DND-41 (cell line): ENCODE measurements around the gene CDC14A.

ENCODE experiments used
- ATAC-seq: fragments of 200-7000 bp; cut with Tn5 transposase; 3 replicates; pipeline ENCODE4 v1.9.1; 2021; ENCODE audit warnings: low read depth; ENCODE audit not compliant: insufficient read depth
- DNase-seq: peaks from one replicate; pipeline ENCODE4 v3.0.0-alpha.2; 2020
- H2AFZ ChIP-seq: 2 replicates; pipeline ENCODE4 v1.6.0; 2012; ENCODE audit warnings: low read depth, low read length
- H3K27ac ChIP-seq: 2 replicates; pipeline ENCODE4 v1.5.1; 2012; ENCODE audit warnings: low read length, inconsistent platforms
- H3K27me3 ChIP-seq: fragments of 200-600 bp; sonication (generic); 2 replicates; pipeline ENCODE4 v1.6.0; 2012; ENCODE audit warnings: low read length, mild to moderate bottlenecking, inconsistent platforms; ENCODE audit not compliant: insufficient read depth, poor library complexity
- H3K36me3 ChIP-seq: 2 replicates; pipeline ENCODE4 v1.5.1; 2012; ENCODE audit warnings: low read length, inconsistent platforms; ENCODE audit not compliant: insufficient read depth
- H3K4me1 ChIP-seq: 2 replicates; pipeline ENCODE4 v1.5.1; 2012; ENCODE audit warnings: mild to moderate bottlenecking, low read length; ENCODE audit not compliant: insufficient read depth
- H3K4me2 ChIP-seq: 2 replicates; pipeline ENCODE4 v1.6.0; 2012; ENCODE audit warnings: mild to moderate bottlenecking, moderate library complexity, low read length, inconsistent platforms; ENCODE audit not compliant: insufficient read depth
- H3K4me3 ChIP-seq, 2 experiments: fragments of 200-600 bp in 1 of 2; shearing (Covaris generic) in 1 of 2; 2 replicates each; pipeline ENCODE4 v1.5.1; 2012 to 2016; ENCODE audit warnings: inconsistent platforms in 2 of 2, low read length in 2 of 2, mild to moderate bottlenecking in 2 of 2, low read depth in 1 of 2, moderate library complexity in 1 of 2
- H3K79me2 ChIP-seq: 2 replicates; pipeline ENCODE4 v1.6.0; 2012; ENCODE audit warnings: low read length, inconsistent platforms; ENCODE audit not compliant: insufficient read depth
- H3K9ac ChIP-seq: 2 replicates; pipeline ENCODE4 v1.6.0; 2012; ENCODE audit warnings: low read depth, mild to moderate bottlenecking, inconsistent platforms, low read length, moderate library complexity
- H3K9me3 ChIP-seq: 2 replicates; pipeline ENCODE4 v1.5.1; 2012; ENCODE audit warnings: low read length, moderate library complexity, mild to moderate bottlenecking, inconsistent platforms; ENCODE audit not compliant: insufficient read depth, severe bottlenecking
- H4K20me1 ChIP-seq: 2 replicates; pipeline ENCODE4 v1.6.0; 2012; ENCODE audit warnings: low read length; ENCODE audit not compliant: insufficient read depth
- CTCF ChIP-seq: IDR thresholded peaks from 2 replicates; pipeline ENCODE4 v1.5.1; 2012; ENCODE audit warnings: borderline replicate concordance, low read length, moderate library complexity, mild to moderate bottlenecking; ENCODE audit not compliant: poor library complexity, severe bottlenecking; ENCODE audit errors: extremely low read depth
- EZH2 ChIP-seq: IDR thresholded peaks from 3 replicates; pipeline ENCODE4 v1.6.1; 2012; ENCODE audit warnings: borderline replicate concordance, low read depth, mild to moderate bottlenecking, moderate library complexity, low read length, inconsistent platforms; ENCODE audit not compliant: severe bottlenecking

Gene CDC14A

GRCh38 chr1:100544791-100545190 is 192.5 kb downstream of the CDC14A start:
- H3K36me3 ChIP-seq = no peaks in the 10 kb centered on the region
- no peak for TF ChIP-seq EZH2
- no peak for TF ChIP-seq CTCF
- no peak overlapping the region for H3K9ac ChIP-seq
- no peaks in the 10 kb centered on the region for H3K9me3 ChIP-seq
- no peak overlapping the region for H3K27ac ChIP-seq
- H3K4me3 ChIP-seq = no peak overlapping the region
- DNase-seq (no peak), ATAC-seq (no peak)
- H2AFZ ChIP-seq = no peak overlapping the region
- H3K27me3 ChIP-seq = no peaks in the 10 kb centered on the region
- no peaks in the 10 kb centered on the region for H3K79me2 ChIP-seq
- H3K4me1 ChIP-seq = no peaks in the 10 kb centered on the region
- no peaks in the 10 kb centered on the region for H4K20me1 ChIP-seq
- H3K4me2 ChIP-seq = no peak overlapping the region

GRCh38 chr1:100545855-100546254 is 193.5 kb downstream of the CDC14A start:
- no peak overlapping the region for H3K4me3 ChIP-seq
- H3K36me3 ChIP-seq = no peaks in the 10 kb centered on the region
- H4K20me1 ChIP-seq = no peaks in the 10 kb centered on the region
- no peaks in the 10 kb centered on the region for H3K27me3 ChIP-seq
- no peak overlapping the region for H3K4me2 ChIP-seq
- no peak overlapping the region for H3K27ac ChIP-seq
- TF ChIP-seq EZH2 (no peak), CTCF (no peak)
- no peaks in the 10 kb centered on the region for H3K4me1 ChIP-seq
- H3K79me2 ChIP-seq = no peaks in the 10 kb centered on the region
- no peak overlapping the region for H3K9ac ChIP-seq
- no peak overlapping the region for H2AFZ ChIP-seq
- H3K9me3 ChIP-seq = no peaks in the 10 kb centered on the region
- ATAC-seq = no peak
- DNase-seq = no peak

- no peaks in the 10 kb centered on the region for H3K4me1 ChIP-seq
- peaks cover 18% of the 10 kb centered on the region for H3K9me3 ChIP-seq
- H3K36me3 ChIP-seq = no peaks in the 10 kb centered on the region
- no peak overlapping the region for H2AFZ ChIP-seq
- no peak overlapping the region for H3K4me3 ChIP-seq
- H3K27ac ChIP-seq = no peak overlapping the region
- no peaks in the 10 kb centered on the region for H3K27me3 ChIP-seq
- no peaks in the 10 kb centered on the region for H4K20me1 ChIP-seq
- no peak for TF ChIP-seq EZH2
- no peak overlapping the region for H3K9ac ChIP-seq
- H3K4me2 ChIP-seq = no peak overlapping the region
- ATAC-seq (no peak), DNase-seq (no peak)
- no peaks in the 10 kb centered on the region for H3K79me2 ChIP-seq
Measured at GRCh38 chr1:100552031-100552430, 199.7 kb downstream of the CDC14A start.

GRCh38 chr1:100552922-100553321 is 200.6 kb downstream of the CDC14A start:
- no peaks in the 10 kb centered on the region for H4K20me1 ChIP-seq
- ATAC-seq (no peak), DNase-seq (no peak)
- TF ChIP-seq EZH2 (no peak), CTCF (no peak)
- no peak overlapping the region for H2AFZ ChIP-seq
- H3K79me2 ChIP-seq = no peaks in the 10 kb centered on the region
- no peak overlapping the region for H3K4me3 ChIP-seq
- H3K9ac ChIP-seq = no peak overlapping the region
- peaks cover 18% of the 10 kb centered on the region for H3K9me3 ChIP-seq
- H3K27me3 ChIP-seq = no peaks in the 10 kb centered on the region
- H3K4me1 ChIP-seq = no peaks in the 10 kb centered on the region
- no peak overlapping the region for H3K27ac ChIP-seq
- H3K4me2 ChIP-seq = no peak overlapping the region
- H3K36me3 ChIP-seq = no peaks in the 10 kb centered on the region
